HG03457 (cell line): ENCODE measurements around the gene IL17RA.

Experiments used
- ATAC-seq: cut with Tn5 transposase; IDR thresholded peaks from one replicate; pipeline ENCODE4 v1.9.1; 2021; ENCODE audit warnings: moderate number of reproducible peaks; ENCODE audit not compliant: unreplicated experiment

The IL17RA gene

GRCh38 chr22:17152971-17153370 is 68.2 kb downstream of the IL17RA start:
- no peak for ATAC-seq

DNA sequence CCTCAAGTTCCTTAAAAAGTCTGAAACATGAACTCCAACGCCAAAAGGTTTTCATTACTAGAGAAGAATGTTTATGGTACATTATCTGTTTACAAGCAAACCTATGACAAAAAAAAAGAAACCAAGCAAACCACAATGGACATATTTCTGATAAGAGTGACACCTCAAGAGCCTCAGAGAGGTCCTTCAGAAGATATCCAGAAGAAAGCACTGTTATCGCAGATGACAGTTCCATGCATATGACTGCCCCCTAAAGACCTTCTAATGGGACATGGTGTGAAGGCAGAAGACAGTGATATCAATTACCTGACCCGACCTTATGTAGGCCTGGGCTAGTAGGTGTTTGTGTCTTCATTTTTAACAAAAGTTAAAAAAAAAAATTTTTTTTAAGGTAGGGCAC is 71.1 kb downstream of the IL17RA start:
- no peak for ATAC-seq

DNA sequence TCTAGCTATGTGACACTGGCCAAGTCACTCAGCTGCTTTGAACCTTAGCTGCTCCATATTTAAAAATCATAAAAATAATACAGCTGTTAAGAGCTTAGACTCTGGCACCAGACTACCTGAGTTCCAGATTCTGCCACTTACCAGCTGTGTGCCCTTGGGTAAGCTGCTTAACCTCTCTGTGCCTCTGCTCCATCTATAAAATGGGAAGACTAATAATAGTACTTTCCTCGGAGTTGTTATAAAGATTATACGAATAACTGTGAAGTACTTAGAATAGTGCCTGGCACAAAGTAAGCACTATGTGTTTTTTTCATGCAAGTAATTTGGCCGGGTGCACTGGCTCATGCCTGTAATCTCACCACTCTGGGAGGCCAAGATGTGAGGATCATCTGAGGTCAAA is 72.9 kb downstream of the IL17RA start:
- ATAC-seq = no peak

- no peak for ATAC-seq
Observed at GRCh38 chr22:17158176-17158567, 73.4 kb downstream of the IL17RA start.

- ATAC-seq = peak; percentile 68
Observed at GRCh38 chr22:17158568-17159503, 74.0 kb downstream of the IL17RA start, which contains the start of gene HDHD5. Gene HDHD5 (minus strand): TSS chr22:17159277. CDS start chr22:17159251, 26 bp downstream.

DNA sequence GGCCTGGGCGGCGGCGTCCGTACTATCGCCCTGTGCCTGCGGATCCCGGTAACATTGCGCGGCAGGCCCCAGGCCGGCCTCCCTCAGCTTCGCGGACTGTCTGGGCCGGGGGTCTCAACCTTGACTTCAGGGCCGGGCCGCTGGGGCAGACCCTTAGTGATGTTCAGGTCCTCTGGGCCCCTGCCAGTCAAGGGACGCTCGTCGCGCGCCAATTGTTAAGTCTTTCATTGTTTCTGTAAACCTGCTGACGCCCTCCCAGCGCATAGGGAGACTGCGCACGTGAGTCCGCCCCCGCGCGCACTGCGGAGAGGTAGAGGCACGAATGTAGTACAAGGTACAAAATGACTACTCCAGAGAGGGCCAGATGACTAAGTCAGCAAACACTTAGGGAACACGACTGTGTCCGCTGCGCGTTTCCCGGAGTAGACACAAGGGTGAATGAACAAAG is 74.7 kb downstream of the IL17RA start:
- ATAC-seq = no peak

- no peak for ATAC-seq
Observed at GRCh38 chr22:17161991-17162390, 77.2 kb downstream of the IL17RA start.

DNA sequence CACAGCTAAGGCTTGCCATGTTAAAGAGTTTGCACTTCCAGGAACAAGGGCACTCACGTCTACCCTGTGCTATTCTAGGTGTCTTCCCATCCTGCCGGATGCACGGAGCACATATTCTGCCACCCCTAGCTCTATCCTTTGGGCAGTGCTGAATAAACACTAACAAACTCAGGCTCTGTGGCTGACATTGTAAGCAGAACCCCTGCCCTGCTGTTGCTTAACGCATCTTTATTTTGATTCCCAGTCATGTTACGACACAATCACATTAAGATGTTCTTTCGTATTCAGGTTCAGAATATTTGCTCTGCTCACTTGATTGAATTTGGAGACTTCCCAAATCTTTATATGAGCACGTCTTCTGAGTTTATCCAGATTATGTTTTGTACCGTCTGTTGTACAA is 77.9 kb downstream of the IL17RA start:
- no peak for ATAC-seq

DNA sequence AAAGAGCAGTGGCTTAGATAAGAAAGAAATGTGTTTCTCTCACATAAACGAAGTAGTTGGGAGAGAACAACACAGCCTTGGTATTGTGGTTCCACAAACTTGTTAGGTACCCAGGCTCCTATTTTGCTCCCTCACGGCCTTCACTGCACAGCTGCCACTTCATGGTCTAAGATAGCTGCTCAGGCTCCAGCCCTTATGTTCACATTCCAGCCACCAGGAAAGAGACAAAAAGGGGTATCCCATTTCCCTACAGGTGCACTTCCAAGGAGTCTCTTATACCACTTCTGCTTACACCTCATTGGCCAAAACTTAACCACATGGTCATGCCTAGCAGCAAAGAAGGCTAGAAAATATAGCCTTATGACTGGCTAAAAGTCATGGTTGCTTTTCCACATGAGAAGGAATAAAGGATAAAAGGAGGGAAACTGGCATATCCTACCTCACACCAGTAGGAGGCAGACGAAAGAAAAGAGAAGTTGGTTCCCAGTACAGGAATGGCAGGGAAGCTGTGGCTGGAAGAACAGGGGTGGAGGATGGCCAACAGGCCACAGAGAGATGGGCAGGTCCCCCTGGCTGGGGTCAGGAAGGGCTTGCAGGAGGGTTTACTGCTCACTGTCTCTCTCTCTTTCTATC is 79.7 kb downstream of the IL17RA start:
- ATAC-seq = no peak
